GM12865 (cell line): ENCODE data around the gene HSPB2.

ENCODE experiments used
- DNase-seq: peaks from one replicate; pipeline ENCODE4 v3.0.0; 2010; ENCODE audit warnings: low read depth
- H3K4me3 ChIP-seq: 2 replicates; pipeline ENCODE4 v1.5.1; 2011; ENCODE audit warnings: mild to moderate bottlenecking, low read depth, low read length, control low read depth
- CTCF ChIP-seq: IDR thresholded peaks from 2 replicates; pipeline ENCODE4 v1.5.1; 2011; ENCODE audit warnings: low read length, control low read depth, low read depth, inconsistent platforms; ENCODE audit not compliant: insufficient read depth; ENCODE audit errors: missing control alignments

The HSPB2 gene

GRCh38 chr11:111960916-111961315 lies 48.4 kb downstream of the HSPB2 start:
- TF ChIP-seq CTCF: no peak
- no peak overlapping the region for H3K4me3 ChIP-seq
- no peak for DNase-seq

- DNase-seq: no peak
- no peak for TF ChIP-seq CTCF
- no peak overlapping the region for H3K4me3 ChIP-seq
Observed at GRCh38 chr11:111961389-111962300, 49.1 kb downstream of the HSPB2 start.
